SK-N-SH (cell line): ENCODE results near the gene MRI1. TPM values are rescaled to one million over a fixed set of nuclear protein-coding genes. Genes with fewer than 3 reads are reported as not detected.

ENCODE experiments used
- CTCF ChIA-PET: fragments of 300-600, 350-600 bp; formaldehyde crosslinking; extraction: SDS; loops from one replicate; lab custom pipeline; 2021; lab: Yijun Ruan, JAX
- POLR2A ChIA-PET: fragments of 350-600 bp; sonication (Branson Sonifier 250); formaldehyde crosslinking; extraction: SDS; loops from one replicate; lab custom pipeline; 2020; ENCODE audit warnings: antibody characterized with exemption, inconsistent platforms; lab: Yijun Ruan, JAX
- DNase-seq: peaks from one replicate; pipeline ENCODE4 v3.0.0; 2012
- H2AFZ ChIP-seq: fragments of 200-600 bp; sonication (generic); 2 replicates; pipeline ENCODE4 v1.8.1; 2016; ENCODE audit warnings: antibody characterized with exemption, mild to moderate bottlenecking, low read depth
- H3F3A ChIP-seq: fragments of 200-600 bp; sonication (generic); replicated peaks from 2 replicates; pipeline ENCODE3; 2016; ENCODE audit warnings: antibody characterized with exemption, mild to moderate bottlenecking; ENCODE audit not compliant: insufficient read depth
- H3K27ac ChIP-seq, 2 experiments: fragments of 200-500 bp in 1 of 2; fragments of 200-600 bp in 1 of 2; sonication (Bioruptor generic) in 1 of 2; sonication (generic), shearing (Covaris generic) in 1 of 2; 2 replicates each; pipeline versions ENCODE4 v1.5.1 to v1.6.1; 2014 to 2016; ENCODE audit warnings: low read depth in 2 of 2, inconsistent platforms in 1 of 2, low read length in 1 of 2, mild to moderate bottlenecking in 1 of 2, mixed read lengths in 1 of 2
- H3K27me3 ChIP-seq: fragments of 200-600 bp; sonication (generic), shearing (Covaris generic); 2 replicates; pipeline ENCODE4 v1.6.1; 2016; ENCODE audit warnings: mixed run types; ENCODE audit not compliant: insufficient read depth
- H3K36me3 ChIP-seq, 2 experiments: fragments of 200-500 bp in 1 of 2; fragments of 200-600 bp in 1 of 2; sonication (Bioruptor generic) in 1 of 2; sonication (generic) in 1 of 2; replicated peaks in 1 of 2; 2 replicates each; pipeline versions ENCODE3 to v1.5.1; 2014 to 2016; ENCODE audit warnings: low read length in 1 of 2, mild to moderate bottlenecking in 1 of 2; ENCODE audit not compliant: insufficient read depth in 2 of 2, control insufficient read depth in 1 of 2
- H3K4me1 ChIP-seq, 2 experiments: fragments of 200-500 bp in 1 of 2; fragments of 200-600 bp in 1 of 2; sonication (Bioruptor generic) in 1 of 2; sonication (generic), shearing (Covaris generic) in 1 of 2; 2 replicates each; pipeline versions ENCODE4 v1.5.1 to v1.6.1; 2014 to 2016; ENCODE audit warnings: low read depth in 1 of 2, low read length in 1 of 2, mixed run types in 1 of 2; ENCODE audit not compliant: insufficient read depth in 2 of 2, control insufficient read depth in 1 of 2
- H3K4me2 ChIP-seq: fragments of 200-600 bp; sonication (generic), shearing (Covaris generic); 2 replicates; pipeline ENCODE4 v1.6.1; 2017; ENCODE audit warnings: mixed run types
- H3K4me3 ChIP-seq, 2 experiments: fragments of 200-500 bp in 1 of 2; fragments of 200-600 bp in 1 of 2; sonication (Bioruptor generic) in 1 of 2; sonication (generic), shearing (Covaris generic) in 1 of 2; 2 replicates each; pipeline versions ENCODE4 v1.5.1 to v1.8.1; 2014 to 2016; ENCODE audit warnings: low read depth in 2 of 2, inconsistent platforms in 1 of 2, low read length in 1 of 2, mild to moderate bottlenecking in 1 of 2, mixed read lengths in 1 of 2, moderate library complexity in 1 of 2
- H3K79me2 ChIP-seq: fragments of 200-600 bp; sonication (generic); 2 replicates; pipeline ENCODE4 v1.8.1; 2017; ENCODE audit warnings: mild to moderate bottlenecking; ENCODE audit not compliant: insufficient read depth
- H3K9ac ChIP-seq: fragments of 200-600 bp; sonication (generic); 2 replicates; pipeline ENCODE4 v1.6.1; 2017; ENCODE audit warnings: mixed run types
- H3K9me2 ChIP-seq: fragments of 200-600 bp; sonication (generic); 2 replicates; pipeline ENCODE4 v1.6.1; 2017; ENCODE audit warnings: mixed run types
- H3K9me3 ChIP-seq: fragments of 200-600 bp; sonication (generic); 2 replicates; pipeline ENCODE4 v1.6.1; 2017; ENCODE audit warnings: mixed run types, mild to moderate bottlenecking, moderate library complexity
- H4K20me1 ChIP-seq: fragments of 200-600 bp; sonication (generic); 2 replicates; pipeline ENCODE4 v1.6.1; 2017; ENCODE audit warnings: mild to moderate bottlenecking, mixed run types; ENCODE audit not compliant: insufficient read depth
- EP300 ChIP-seq, 2 experiments: IDR thresholded peaks; 2 replicates each; pipeline versions ENCODE4 v1.4.0 to v1.6.1; 2012; ENCODE audit warnings: borderline replicate concordance in 1 of 2, low read depth in 1 of 2, low read length in 1 of 2
- FOSL2 ChIP-seq: IDR thresholded peaks from 2 replicates; pipeline ENCODE4 v1.4.0; 2012; ENCODE audit warnings: low read depth, mild to moderate bottlenecking, moderate library complexity, borderline replicate concordance
- FOXJ3 ChIP-seq: sonication (generic); formaldehyde crosslinking; IDR thresholded peaks from 2 replicates; pipeline ENCODE4 v1.5.1; 2020; ENCODE audit warnings: mild to moderate bottlenecking, missing genetic modification reagents
- FOXM1 ChIP-seq: IDR thresholded peaks from 2 replicates; pipeline ENCODE4 v1.4.0; 2012; ENCODE audit warnings: low read depth, mild to moderate bottlenecking
- GABPA ChIP-seq: IDR thresholded peaks from 2 replicates; pipeline ENCODE4 v1.4.0; 2012; ENCODE audit warnings: low read depth, mild to moderate bottlenecking
- JUND ChIP-seq: IDR thresholded peaks from 2 replicates; pipeline ENCODE4 v1.4.0; 2012
- MXI1 ChIP-seq: IDR thresholded peaks from 2 replicates; pipeline ENCODE4 v1.6.1; 2012; ENCODE audit warnings: mild to moderate bottlenecking, low read depth, low read length, improper control_type of control experiment
- NFIC ChIP-seq: IDR thresholded peaks from 2 replicates; pipeline ENCODE4 v1.4.0; 2012; ENCODE audit warnings: borderline replicate concordance
- NRF1 ChIP-seq: IDR thresholded peaks from 2 replicates; pipeline ENCODE4 v1.6.1; 2012; ENCODE audit warnings: low read depth, mild to moderate bottlenecking, low read length
- RAD21 ChIP-seq: IDR thresholded peaks from 2 replicates; pipeline ENCODE4 v1.6.1; 2012; ENCODE audit warnings: mild to moderate bottlenecking, low read length
- RCOR1 ChIP-seq: fragments of 150-350 bp; IDR thresholded peaks from 2 replicates; pipeline ENCODE4 v1.6.1; 2017; ENCODE audit warnings: antibody characterized with exemption, low read length
- RFX5 ChIP-seq: IDR thresholded peaks from 2 replicates; pipeline ENCODE4 v1.6.1; 2012; ENCODE audit warnings: mild to moderate bottlenecking, improper control_type of control experiment, low read length
- TCF12 ChIP-seq: IDR thresholded peaks from 2 replicates; pipeline ENCODE4 v1.4.0; 2012
- TEAD4 ChIP-seq: IDR thresholded peaks from 2 replicates; pipeline ENCODE4 v1.4.0; 2012; ENCODE audit warnings: mild to moderate bottlenecking, borderline replicate concordance; ENCODE audit not compliant: insufficient read depth
- WGBS: methylation state at CpG from one replicate; pipeline ENCODE4 v1.1.6; 2017; ENCODE audit warnings: low lambda C conversion rate; 5-methylcytosine and 5-hydroxymethylcytosine counted together
- polyA plus RNA-seq, 3 experiments: library from polyadenylated mRNA; depleted of rRNA; stranded (reverse); fragments of >200 nt; gene quantifications; 2 replicates each; pipeline ENCODE4 v1.2.3, GENCODE V29; 2012
- TF ChIP-seq, protein P1 (sequence below): fragments of 200-600 bp; sonication (generic); IDR thresholded peaks from 2 replicates; pipeline ENCODE4 v1.6.1; 2017; ENCODE audit warnings: antibody characterized with exemption, mild to moderate bottlenecking, moderate library complexity
- TF ChIP-seq, protein P2 (sequence below): IDR thresholded peaks from 2 replicates; pipeline ENCODE4 v1.4.0; 2012; ENCODE audit warnings: low read depth
- TF ChIP-seq, protein P3 (sequence below): IDR thresholded peaks from 2 replicates; pipeline ENCODE4 v1.4.0; 2012; ENCODE audit warnings: low read depth, borderline replicate concordance
- TF ChIP-seq, protein P4 (sequence below): fragments of 150-350 bp; IDR thresholded peaks from 2 replicates; pipeline ENCODE4 v1.6.1; 2017; ENCODE audit warnings: antibody characterized with exemption, low read length, low read depth, borderline replicate concordance

MRI1 gene
- polyA plus RNA-seq, 1 of the 3 experiments (the other 2 are of a cell fraction): 49.6 TPM

DNA sequence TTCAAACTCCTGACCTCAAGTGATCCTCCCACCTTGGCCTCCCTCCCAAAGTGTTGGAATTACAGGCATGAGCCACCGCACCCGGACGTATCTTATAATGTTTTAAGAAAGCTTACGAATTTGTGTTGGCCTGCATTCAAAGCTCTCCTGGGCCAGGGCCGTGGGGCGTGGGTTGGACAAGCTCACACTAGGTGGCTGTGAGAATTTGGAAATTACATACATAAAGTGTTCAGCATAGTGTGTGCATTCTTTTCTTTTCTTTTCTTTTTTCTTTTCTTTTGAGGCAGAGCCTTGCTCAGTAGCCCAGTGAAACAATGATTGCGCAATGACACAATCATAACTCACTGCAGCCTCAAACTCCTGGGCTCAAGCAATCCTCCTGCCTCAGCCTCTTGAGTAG lies 33.5 kb downstream of the MRI1 start:
- Histone ChIP-seq H3K9ac (no peak overlapping the region), H3K4me1 (peaks cover 15 to 18% of the 10 kb centered on the region in 2 experiments; a peak in 3 of 4 replicates), H3K36me3 (peaks cover 3 to 8% of the 10 kb centered on the region in 2 experiments), H3K27me3 (no peaks in the 10 kb centered on the region), H3K79me2 (peaks cover 45% of the 10 kb centered on the region), H3K4me3 (no peak overlapping the region), H4K20me1 (peaks cover 3% of the 10 kb centered on the region; the same call in 1 of the 2 replicates), H3K4me2 (peak overlapping the region; percentile 89; the same call in 1 of the 2 replicates), H3K9me3 (no peaks in the 10 kb centered on the region), H3F3A (peaks cover 24% of the 10 kb centered on the region), H3K27ac (peak overlapping the region in 1 of 2 experiments; percentile 92; a peak in 1 of 4 replicates), H2AFZ (no peak overlapping the region), H3K9me2 (no peaks in the 10 kb centered on the region)
- 78% methylated on average over 7 of the region's 7 CpGs for WGBS
- ChIA-PET CTCF (interaction anchor here (0.9 to 2.6 kb wide), 6 partner anchors 12 to 276 kb away, joined by 3 to 13 read pairs (median 5); no protein-coding TSS in a partner anchor), POLR2A (no interaction called here)
- DNase-seq: no peak
- no peak for TF ChIP-seq FOXJ3 (CRISPR knock-in tag)
- TF ChIP-seq NRF1: no peak
- TF ChIP-seq RCOR1: no peak
- no peak for TF ChIP-seq EP300 (IDR thresholded peaks at IDR 0.05; ENCODE audit: borderline replicate concordance in 1 of 2, low read depth in 1 of 2, low read length in 1 of 2)
- TF ChIP-seq GABPA: no peak
- TF ChIP-seq TEAD4: no peak
- no peak for TF ChIP-seq RAD21

DNA sequence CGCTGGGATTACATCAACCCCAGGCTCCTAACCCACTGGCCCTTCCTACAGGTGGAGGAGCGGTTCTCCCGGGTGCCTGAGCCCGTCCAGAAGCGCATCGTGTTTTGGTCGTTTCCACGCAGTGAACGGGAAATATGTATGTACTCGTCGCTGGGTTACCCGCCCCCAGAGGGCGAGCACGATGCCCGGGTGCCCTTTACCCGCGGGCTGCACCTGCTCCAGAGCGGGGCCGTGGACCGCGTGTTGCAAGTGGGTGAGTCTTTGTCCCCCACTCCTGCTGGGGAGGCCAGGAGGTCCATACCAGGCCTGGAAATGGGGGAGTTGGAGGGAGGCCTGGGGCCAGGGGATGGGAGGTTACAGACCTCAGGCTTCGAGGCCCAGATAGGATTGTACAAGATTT lies 35.3 kb downstream of the MRI1 start:
- H3K36me3 ChIP-seq: peaks cover 7 to 8% of the 10 kb centered on the region in 2 experiments
- no peak overlapping the region for H3K9ac ChIP-seq
- no peaks in the 10 kb centered on the region for H3K27me3 ChIP-seq
- H3K79me2 ChIP-seq: peaks cover 37% of the 10 kb centered on the region
- no peak overlapping the region for H3K27ac ChIP-seq
- H3K4me2 ChIP-seq: no peak overlapping the region
- H3K4me3 ChIP-seq: no peak overlapping the region
- H3F3A ChIP-seq: peaks cover 21% of the 10 kb centered on the region
- CTCF ChIA-PET: no interaction called here
- peaks cover 9 to 13% of the 10 kb centered on the region in 2 experiments; a peak in 2 of 4 replicates for H3K4me1 ChIP-seq
- H3K9me2 ChIP-seq: no peaks in the 10 kb centered on the region
- 95% methylated on average over 22 of the region's 22 CpGs for WGBS
- DNase-seq: no peak
- no peaks in the 10 kb centered on the region for H3K9me3 ChIP-seq
- H4K20me1 ChIP-seq: peaks cover 3% of the 10 kb centered on the region; the same call in 1 of the 2 replicates
- TF ChIP-seq NFIC (no peak), TCF12 (no peak), RAD21 (no peak), MXI1 (no peak), JUND (no peak), RFX5 (no peak), EP300 (IDR thresholded peaks at IDR 0.05; ENCODE audit: borderline replicate concordance in 1 of 2, low read depth in 1 of 2, low read length in 1 of 2) (no peak), FOXJ3 (CRISPR knock-in tag) (no peak), FOSL2 (no peak), FOXM1 (no peak), GABPA (no peak)
- TF ChIP-seq, protein P1, sequence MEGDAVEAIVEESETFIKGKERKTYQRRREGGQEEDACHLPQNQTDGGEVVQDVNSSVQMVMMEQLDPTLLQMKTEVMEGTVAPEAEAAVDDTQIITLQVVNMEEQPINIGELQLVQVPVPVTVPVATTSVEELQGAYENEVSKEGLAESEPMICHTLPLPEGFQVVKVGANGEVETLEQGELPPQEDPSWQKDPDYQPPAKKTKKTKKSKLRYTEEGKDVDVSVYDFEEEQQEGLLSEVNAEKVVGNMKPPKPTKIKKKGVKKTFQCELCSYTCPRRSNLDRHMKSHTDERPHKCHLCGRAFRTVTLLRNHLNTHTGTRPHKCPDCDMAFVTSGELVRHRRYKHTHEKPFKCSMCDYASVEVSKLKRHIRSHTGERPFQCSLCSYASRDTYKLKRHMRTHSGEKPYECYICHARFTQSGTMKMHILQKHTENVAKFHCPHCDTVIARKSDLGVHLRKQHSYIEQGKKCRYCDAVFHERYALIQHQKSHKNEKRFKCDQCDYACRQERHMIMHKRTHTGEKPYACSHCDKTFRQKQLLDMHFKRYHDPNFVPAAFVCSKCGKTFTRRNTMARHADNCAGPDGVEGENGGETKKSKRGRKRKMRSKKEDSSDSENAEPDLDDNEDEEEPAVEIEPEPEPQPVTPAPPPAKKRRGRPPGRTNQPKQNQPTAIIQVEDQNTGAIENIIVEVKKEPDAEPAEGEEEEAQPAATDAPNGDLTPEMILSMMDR: no peak
- TF ChIP-seq, protein P2, sequence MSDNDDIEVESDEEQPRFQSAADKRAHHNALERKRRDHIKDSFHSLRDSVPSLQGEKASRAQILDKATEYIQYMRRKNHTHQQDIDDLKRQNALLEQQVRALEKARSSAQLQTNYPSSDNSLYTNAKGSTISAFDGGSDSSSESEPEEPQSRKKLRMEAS: no peak
- TF ChIP-seq, protein P3, sequence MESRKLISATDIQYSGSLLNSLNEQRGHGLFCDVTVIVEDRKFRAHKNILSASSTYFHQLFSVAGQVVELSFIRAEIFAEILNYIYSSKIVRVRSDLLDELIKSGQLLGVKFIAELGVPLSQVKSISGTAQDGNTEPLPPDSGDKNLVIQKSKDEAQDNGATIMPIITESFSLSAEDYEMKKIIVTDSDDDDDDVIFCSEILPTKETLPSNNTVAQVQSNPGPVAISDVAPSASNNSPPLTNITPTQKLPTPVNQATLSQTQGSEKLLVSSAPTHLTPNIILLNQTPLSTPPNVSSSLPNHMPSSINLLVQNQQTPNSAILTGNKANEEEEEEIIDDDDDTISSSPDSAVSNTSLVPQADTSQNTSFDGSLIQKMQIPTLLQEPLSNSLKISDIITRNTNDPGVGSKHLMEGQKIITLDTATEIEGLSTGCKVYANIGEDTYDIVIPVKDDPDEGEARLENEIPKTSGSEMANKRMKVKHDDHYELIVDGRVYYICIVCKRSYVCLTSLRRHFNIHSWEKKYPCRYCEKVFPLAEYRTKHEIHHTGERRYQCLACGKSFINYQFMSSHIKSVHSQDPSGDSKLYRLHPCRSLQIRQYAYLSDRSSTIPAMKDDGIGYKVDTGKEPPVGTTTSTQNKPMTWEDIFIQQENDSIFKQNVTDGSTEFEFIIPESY: no peak
- TF ChIP-seq, protein P4, sequence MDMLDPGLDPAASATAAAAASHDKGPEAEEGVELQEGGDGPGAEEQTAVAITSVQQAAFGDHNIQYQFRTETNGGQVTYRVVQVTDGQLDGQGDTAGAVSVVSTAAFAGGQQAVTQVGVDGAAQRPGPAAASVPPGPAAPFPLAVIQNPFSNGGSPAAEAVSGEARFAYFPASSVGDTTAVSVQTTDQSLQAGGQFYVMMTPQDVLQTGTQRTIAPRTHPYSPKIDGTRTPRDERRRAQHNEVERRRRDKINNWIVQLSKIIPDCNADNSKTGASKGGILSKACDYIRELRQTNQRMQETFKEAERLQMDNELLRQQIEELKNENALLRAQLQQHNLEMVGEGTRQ: no peak
- POLR2A ChIA-PET: no interaction called here
- H2AFZ ChIP-seq: no peak overlapping the region
